HepG2 (cell line): ENCODE measurements around the gene CNP. TPM values are rescaled to one million over a fixed set of nuclear protein-coding genes. Genes with fewer than 3 reads are reported as not detected.

Experiments
- ATAC-seq: fragments of 200-7000 bp; cut with Tn5 transposase; 3 replicates; pipeline ENCODE4 v1.9.1; 2020; ENCODE audit warnings: mild to moderate bottlenecking, moderate library complexity
- BruUV-seq: library from RNA; stranded (reverse); fragments of 400-500 nt; replicated peaks from 2 replicates; lab custom pipeline; 2021; lab: Mats Ljungman, UMichigan
- CTCF ChIA-PET: fragments of 300-600 bp; formaldehyde crosslinking; extraction: SDS; loops from one replicate; lab custom pipeline; 2021; ENCODE audit warnings: low total read pairs, inconsistent platforms, low intra/inter-chr PET ratio; lab: Yijun Ruan, JAX
- POLR2A ChIA-PET: fragments of 350-600 bp; sonication (Branson Sonifier 250); formaldehyde crosslinking; loops from one replicate; lab custom pipeline; 2020; ENCODE audit warnings: antibody characterized with exemption, inconsistent platforms; lab: Yijun Ruan, JAX
- DNase-seq: peaks from one replicate; pipeline ENCODE4 v3.0.0-alpha.2; 2015; ENCODE audit warnings: low spot score
- FAIRE-seq: peaks from 3 replicates; lab custom pipeline; 2011; peaks lifted over from hg19 to GRCh38; lab: Jason Lieb, UNC
- H2AFZ ChIP-seq: one replicate; pipeline ENCODE4 v1.6.1; 2011; ENCODE audit warnings: low read length, inconsistent platforms
- H3K27ac ChIP-seq: fragments of 300-600 bp; 3 replicates; pipeline ENCODE4 v1.8.0; 2011; ENCODE audit warnings: mixed run types, mild to moderate bottlenecking, mixed read lengths, low read length, inconsistent platforms; ENCODE audit not compliant: insufficient read depth; ENCODE audit errors: extremely low read length
- H3K27me3 ChIP-seq, 2 experiments: fragments of 200-600 bp in 1 of 2; 2 replicates in 1 of 2; 3 replicates in 1 of 2; pipeline versions ENCODE4 v1.6.0 to v1.8.0; 2011; ENCODE audit warnings: low read length in 2 of 2, mild to moderate bottlenecking in 2 of 2, moderate library complexity in 2 of 2, inconsistent platforms in 1 of 2; ENCODE audit not compliant: insufficient read depth in 2 of 2, control insufficient read depth in 1 of 2
- H3K36me3 ChIP-seq, 2 experiments: fragments of 200-600 bp in 1 of 2; replicated peaks in 1 of 2; 2 replicates in 1 of 2; 3 replicates in 1 of 2; pipeline versions ENCODE4 v1.5.1 to v1.8.0; 2011; ENCODE audit warnings: low read length in 2 of 2, inconsistent platforms in 1 of 2; ENCODE audit not compliant: insufficient read depth in 2 of 2, control insufficient read depth in 1 of 2
- H3K4me1 ChIP-seq: 2 replicates; pipeline ENCODE4 v1.5.1; 2012; ENCODE audit warnings: low read length, inconsistent platforms; ENCODE audit not compliant: insufficient read depth
- H3K4me2 ChIP-seq: 2 replicates; pipeline ENCODE4 v1.6.0; 2011; ENCODE audit warnings: low read depth, low read length, inconsistent platforms
- H3K4me3 ChIP-seq, 3 experiments: fragments of 200-600 bp in 1 of 3; sonication (generic), shearing (Covaris generic) in 1 of 3; replicated peaks in 1 of 3; 2 replicates each; pipeline ENCODE4 v1.5.1; 2011 to 2016; ENCODE audit warnings: low read length in 3 of 3, inconsistent platforms in 2 of 3, low read depth in 2 of 3, mild to moderate bottlenecking in 2 of 3, control low read depth in 1 of 3, mixed read lengths in 1 of 3; ENCODE audit not compliant: insufficient read depth in 1 of 3
- H3K79me2 ChIP-seq: one replicate; pipeline ENCODE4 v1.6.1; 2011; ENCODE audit warnings: low read length, inconsistent platforms; ENCODE audit not compliant: insufficient read depth
- H3K9ac ChIP-seq: 2 replicates; pipeline ENCODE4 v1.6.0; 2011; ENCODE audit warnings: mild to moderate bottlenecking, low read depth, low read length, inconsistent platforms; ENCODE audit not compliant: insufficient read depth
- H3K9me3 ChIP-seq: 2 replicates; pipeline ENCODE4 v1.5.1; 2012; ENCODE audit warnings: mild to moderate bottlenecking, low read length
- H4K20me1 ChIP-seq: 2 replicates; pipeline ENCODE4 v1.6.0; 2011; ENCODE audit warnings: inconsistent platforms, mild to moderate bottlenecking, low read length, moderate library complexity; ENCODE audit not compliant: insufficient read depth
- KDM5B ChIP-seq: sonication (generic); formaldehyde crosslinking; IDR thresholded peaks from 2 replicates; pipeline ENCODE4 v1.4.0; 2020; ENCODE audit warnings: missing genetic modification reagents, mild to moderate bottlenecking, borderline replicate concordance
- KLF16 ChIP-seq, 2 experiments: sonication (generic) in 1 of 2; formaldehyde crosslinking in 1 of 2; IDR thresholded peaks; 2 replicates each; pipeline versions ENCODE4 v1.6.1 to v1.8.0; 2016 to 2023; ENCODE audit warnings: missing genetic modification reagents in 2 of 2, missing compliant biosample characterization in 1 of 2
- MEF2D ChIP-seq: sonication (generic); formaldehyde crosslinking; IDR thresholded peaks from 2 replicates; pipeline ENCODE4 v1.5.1; 2020; ENCODE audit warnings: mild to moderate bottlenecking, missing genetic modification reagents
- TBL1XR1 ChIP-seq: fragments of 150-350 bp; IDR thresholded peaks from 2 replicates; pipeline ENCODE4 v1.6.1; 2014; ENCODE audit warnings: borderline replicate concordance, low read length; ENCODE audit not compliant: partially characterized antibody
- ZNF143 ChIP-seq: sonication (generic); formaldehyde crosslinking; IDR thresholded peaks from 2 replicates; pipeline ENCODE4 v1.4.0; 2020; ENCODE audit warnings: missing genetic modification reagents
- ZNF3 ChIP-seq: IDR thresholded peaks from 2 replicates; pipeline ENCODE4 v1.7.0; 2017; ENCODE audit warnings: inconsistent platforms
- ZNF652 ChIP-seq: IDR thresholded peaks from 2 replicates; pipeline ENCODE4 v1.6.1; 2016; ENCODE audit warnings: low read depth, borderline replicate concordance
- ZNF879 ChIP-seq: sonication (generic); formaldehyde crosslinking; IDR thresholded peaks from 2 replicates; pipeline ENCODE4 v1.8.1; 2023; ENCODE audit warnings: missing genetic modification reagents
- ZNF883 ChIP-seq: sonication (generic); formaldehyde crosslinking; IDR thresholded peaks from 2 replicates; pipeline ENCODE4 v1.5.1; 2020; ENCODE audit warnings: mild to moderate bottlenecking, missing genetic modification reagents; ENCODE audit errors: not compliant biosample characterization
- WGBS: methylation state at CpG from one replicate; pipeline ENCODE4 v1.1.6; 2017; ENCODE audit warnings: low lambda C conversion rate; 5-methylcytosine and 5-hydroxymethylcytosine counted together
- in situ Hi-C: cut with HindIII; loops from 2 replicates; pipeline ENCODE4 v1.10.0; 2017; ENCODE audit warnings: low pct_unique_long_range_greater_than_20kb; ENCODE audit not compliant: extremely low pct_ligation_motif_present
- intact Hi-C: fragments of 100-400 bp; cut with micrococcal nuclease; formaldehyde crosslinking; loops from one replicate; pipeline ENCODE4 v1.10.0; 2022; ENCODE audit not compliant: unreplicated experiment
- polyA plus RNA-seq, 8 experiments: library from polyadenylated mRNA; depleted of rRNA in 3 of 8; stranded (reverse) in 7 of 8; unstranded in 1 of 8; fragments of >200 nt; fragmentation: Illumina TruSeq in 4 of 8; extraction: Trizol in 4 of 8; gene quantifications; 2 replicates each; pipeline versions ENCODE4 v1.2.1 to v1.2.3, GENCODE V29; 2011 to 2016; ENCODE audit warnings: low read depth in 4 of 8, missing spikeins in 1 of 8, mixed read lengths in 1 of 8; ENCODE audit not compliant: insufficient read depth in 1 of 8
- total RNA-seq, 5 experiments: library from RNA; depleted of rRNA; stranded (reverse); fragments of >200 nt; fragmentation: Illumina TruSeq; extraction: Trizol; gene quantifications; 2 replicates each; pipeline ENCODE4 v1.2.3, GENCODE V29; 2016; ENCODE audit warnings: low read depth in 1 of 5
- TF ChIP-seq, protein P1 (sequence below): sonication (generic); formaldehyde crosslinking; IDR thresholded peaks from 2 replicates; pipeline ENCODE4 v1.4.0; 2020; ENCODE audit warnings: missing genetic modification reagents, mild to moderate bottlenecking, borderline replicate concordance
- TF ChIP-seq, protein P2 (sequence below): sonication (generic); formaldehyde crosslinking; IDR thresholded peaks from 2 replicates; pipeline ENCODE4 v1.4.0; 2020; ENCODE audit warnings: missing genetic modification reagents
- TF ChIP-seq, protein P3 (sequence below): sonication (generic); formaldehyde crosslinking; IDR thresholded peaks from 2 replicates; pipeline ENCODE4 v1.8.0; 2022; ENCODE audit warnings: missing genetic modification reagents, mild to moderate bottlenecking, inconsistent platforms, borderline replicate concordance

Gene CNP
- total and polyA plus RNA-seq, 2 of the 13 experiments (the other 11 are each of a cell fraction or from before 2014, with no cell fraction given): 97.2 to 161 TPM

DNA sequence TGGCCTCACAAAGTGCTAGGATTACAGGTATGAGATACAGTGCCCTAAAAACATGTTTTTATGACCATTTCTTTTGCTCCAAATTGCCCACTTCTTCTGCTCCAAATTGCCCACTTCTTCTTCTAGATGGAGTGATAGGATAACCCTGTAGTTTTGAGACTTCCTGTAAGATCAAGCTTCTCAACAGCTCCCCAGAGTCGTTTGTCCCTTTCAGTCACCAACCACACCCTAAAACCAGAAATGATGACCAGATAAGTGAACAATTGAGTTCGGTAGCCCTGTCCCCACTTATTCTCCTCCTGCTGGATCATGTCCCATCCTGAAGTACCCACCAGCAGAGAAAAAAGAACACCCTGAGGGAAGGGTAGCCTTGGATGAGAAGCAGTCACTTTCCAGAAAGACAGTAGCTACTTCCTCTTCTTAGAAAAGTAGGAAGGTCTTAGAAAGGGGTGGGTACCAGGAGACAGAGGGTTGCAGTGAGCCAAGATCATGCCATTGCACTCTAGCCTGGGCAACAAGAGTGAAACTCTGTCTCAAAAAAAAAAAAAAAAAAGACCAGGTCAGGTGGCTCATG, 33.7 kb upstream of the CNP start (continued):
- TF ChIP-seq KLF16 (CRISPR knock-in tag; IDR thresholded peaks at IDR 0.05): no peak

DNA sequence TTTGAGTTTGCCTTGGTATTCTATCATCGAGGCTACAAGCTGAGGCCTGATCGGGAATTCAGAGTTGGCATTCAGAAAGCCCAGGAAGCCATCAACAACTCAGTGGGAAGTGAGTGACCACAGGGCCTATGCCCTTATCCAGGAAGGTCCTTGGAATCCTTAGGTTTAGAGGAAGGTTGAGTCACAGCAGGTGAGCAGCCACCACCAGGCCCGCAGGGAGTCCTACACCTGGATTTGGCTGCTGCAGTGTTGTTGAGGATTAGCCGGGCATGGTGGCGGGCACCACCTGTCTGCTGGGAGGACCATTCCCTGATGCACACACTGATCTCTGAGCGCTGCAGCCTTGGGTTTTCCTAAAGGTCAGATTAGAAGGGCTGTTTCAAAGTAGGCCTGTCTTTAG, 31.0 kb upstream of the CNP start:
- no peaks in the 10 kb centered on the region for H3K79me2 ChIP-seq
- DNase-seq: no peak
- H3K27ac ChIP-seq: no peak overlapping the region
- CTCF ChIA-PET: no interaction called here
- H2AFZ ChIP-seq: no peak overlapping the region
- no peak for ATAC-seq
- peaks cover 38% of the 10 kb centered on the region for H3K4me1 ChIP-seq
- no peaks in the 10 kb centered on the region for H3K9me3 ChIP-seq
- FAIRE-seq: no peak
- no peak overlapping the region for H3K9ac ChIP-seq
- no peak overlapping the region for H3K4me2 ChIP-seq
- H4K20me1 ChIP-seq: no peaks in the 10 kb centered on the region
- 96% methylated on average over 5 of the region's 6 CpGs for WGBS
- POLR2A ChIA-PET: no interaction called here
- H3K36me3 ChIP-seq: no peaks in the 10 kb centered on the region
- H3K27me3 ChIP-seq: no peaks in the 10 kb centered on the region
- BruUV-seq: no TSS peak
- no peak overlapping the region for H3K4me3 ChIP-seq
- intact Hi-C loops (no loop called here), in situ Hi-C loops (no loop called here)
- TF ChIP-seq, protein P1, sequence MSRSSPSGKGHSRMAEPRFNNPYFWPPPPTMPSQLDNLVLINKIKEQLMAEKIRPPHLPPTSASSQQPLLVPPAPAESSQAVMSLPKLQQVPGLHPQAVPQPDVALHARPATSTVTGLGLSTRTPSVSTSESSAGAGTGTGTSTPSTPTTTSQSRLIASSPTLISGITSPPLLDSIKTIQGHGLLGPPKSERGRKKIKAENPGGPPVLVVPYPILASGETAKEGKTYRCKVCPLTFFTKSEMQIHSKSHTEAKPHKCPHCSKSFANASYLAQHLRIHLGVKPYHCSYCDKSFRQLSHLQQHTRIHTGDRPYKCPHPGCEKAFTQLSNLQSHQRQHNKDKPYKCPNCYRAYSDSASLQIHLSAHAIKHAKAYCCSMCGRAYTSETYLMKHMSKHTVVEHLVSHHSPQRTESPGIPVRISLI (CRISPR knock-in tag): no peak
- no peak for TF ChIP-seq KDM5B
- no peak for TF ChIP-seq ZNF883 (CRISPR knock-in tag)
- no peak for TF ChIP-seq ZNF652 (CRISPR knock-in tag)
- TF ChIP-seq, protein P2, sequence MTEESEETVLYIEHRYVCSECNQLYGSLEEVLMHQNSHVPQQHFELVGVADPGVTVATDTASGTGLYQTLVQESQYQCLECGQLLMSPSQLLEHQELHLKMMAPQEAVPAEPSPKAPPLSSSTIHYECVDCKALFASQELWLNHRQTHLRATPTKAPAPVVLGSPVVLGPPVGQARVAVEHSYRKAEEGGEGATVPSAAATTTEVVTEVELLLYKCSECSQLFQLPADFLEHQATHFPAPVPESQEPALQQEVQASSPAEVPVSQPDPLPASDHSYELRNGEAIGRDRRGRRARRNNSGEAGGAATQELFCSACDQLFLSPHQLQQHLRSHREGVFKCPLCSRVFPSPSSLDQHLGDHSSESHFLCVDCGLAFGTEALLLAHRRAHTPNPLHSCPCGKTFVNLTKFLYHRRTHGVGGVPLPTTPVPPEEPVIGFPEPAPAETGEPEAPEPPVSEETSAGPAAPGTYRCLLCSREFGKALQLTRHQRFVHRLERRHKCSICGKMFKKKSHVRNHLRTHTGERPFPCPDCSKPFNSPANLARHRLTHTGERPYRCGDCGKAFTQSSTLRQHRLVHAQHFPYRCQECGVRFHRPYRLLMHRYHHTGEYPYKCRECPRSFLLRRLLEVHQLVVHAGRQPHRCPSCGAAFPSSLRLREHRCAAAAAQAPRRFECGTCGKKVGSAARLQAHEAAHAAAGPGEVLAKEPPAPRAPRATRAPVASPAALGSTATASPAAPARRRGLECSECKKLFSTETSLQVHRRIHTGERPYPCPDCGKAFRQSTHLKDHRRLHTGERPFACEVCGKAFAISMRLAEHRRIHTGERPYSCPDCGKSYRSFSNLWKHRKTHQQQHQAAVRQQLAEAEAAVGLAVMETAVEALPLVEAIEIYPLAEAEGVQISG: no peak
- TF ChIP-seq ZNF879 (CRISPR knock-in tag): no peak
- no peak for TF ChIP-seq TBL1XR1
- TF ChIP-seq ZNF143 (CRISPR knock-in tag): no peak
- no peak for TF ChIP-seq MEF2D (CRISPR knock-in tag)
- no peak for TF ChIP-seq ZNF3 (CRISPR knock-in tag)
- TF ChIP-seq, protein P3, sequence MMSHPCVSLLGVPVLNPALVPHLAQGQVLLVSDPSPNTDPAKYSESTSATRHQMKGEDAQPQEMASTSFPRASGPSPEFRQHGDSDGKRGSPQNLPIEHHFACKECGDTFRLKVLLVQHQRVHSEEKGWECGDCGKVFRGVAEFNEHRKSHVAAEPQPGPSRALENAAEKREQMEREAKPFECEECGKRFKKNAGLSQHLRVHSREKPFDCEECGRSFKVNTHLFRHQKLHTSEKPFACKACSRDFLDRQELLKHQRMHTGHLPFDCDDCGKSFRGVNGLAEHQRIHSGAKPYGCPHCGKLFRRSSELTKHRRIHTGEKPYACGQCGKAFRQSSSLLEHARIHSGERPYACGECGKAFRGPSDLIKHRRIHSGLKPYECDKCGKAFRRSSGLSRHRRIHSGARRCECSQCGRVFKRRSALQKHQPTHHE (CRISPR knock-in tag): no peak
